ENCODE data around the gene SMS. TPM values are rescaled to one million over a fixed set of nuclear protein-coding genes. Genes with fewer than 3 reads are reported as not detected.

SMS gene
- total RNA-seq, 2 donors from 2014 or later, result 13.5 to 20.5 TPM

DNA sequence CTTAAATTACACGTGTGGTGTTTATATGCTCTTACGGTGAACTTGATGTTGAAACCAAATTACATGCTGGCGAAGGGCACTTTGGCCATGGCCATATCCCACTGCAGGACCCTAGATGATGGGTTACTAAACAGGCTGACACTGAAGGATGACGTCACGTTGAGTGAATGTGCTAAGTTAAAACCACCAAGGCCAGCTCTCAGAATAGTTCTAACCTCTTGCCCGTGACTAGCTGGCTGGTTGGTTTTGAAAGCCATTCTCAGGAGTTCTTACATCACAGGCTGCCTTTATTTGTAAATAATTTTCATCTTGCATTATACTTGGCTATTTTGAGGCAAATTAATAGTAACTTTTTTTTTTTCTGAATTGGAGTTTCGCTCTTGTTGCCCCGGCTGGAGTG lies 50.3 kb downstream of the SMS start:
- no peak for ATAC-seq
- TF ChIP-seq POLR2A (IDR thresholded peaks at IDR 0.05), result no peak
- TF ChIP-seq, protein P1, sequence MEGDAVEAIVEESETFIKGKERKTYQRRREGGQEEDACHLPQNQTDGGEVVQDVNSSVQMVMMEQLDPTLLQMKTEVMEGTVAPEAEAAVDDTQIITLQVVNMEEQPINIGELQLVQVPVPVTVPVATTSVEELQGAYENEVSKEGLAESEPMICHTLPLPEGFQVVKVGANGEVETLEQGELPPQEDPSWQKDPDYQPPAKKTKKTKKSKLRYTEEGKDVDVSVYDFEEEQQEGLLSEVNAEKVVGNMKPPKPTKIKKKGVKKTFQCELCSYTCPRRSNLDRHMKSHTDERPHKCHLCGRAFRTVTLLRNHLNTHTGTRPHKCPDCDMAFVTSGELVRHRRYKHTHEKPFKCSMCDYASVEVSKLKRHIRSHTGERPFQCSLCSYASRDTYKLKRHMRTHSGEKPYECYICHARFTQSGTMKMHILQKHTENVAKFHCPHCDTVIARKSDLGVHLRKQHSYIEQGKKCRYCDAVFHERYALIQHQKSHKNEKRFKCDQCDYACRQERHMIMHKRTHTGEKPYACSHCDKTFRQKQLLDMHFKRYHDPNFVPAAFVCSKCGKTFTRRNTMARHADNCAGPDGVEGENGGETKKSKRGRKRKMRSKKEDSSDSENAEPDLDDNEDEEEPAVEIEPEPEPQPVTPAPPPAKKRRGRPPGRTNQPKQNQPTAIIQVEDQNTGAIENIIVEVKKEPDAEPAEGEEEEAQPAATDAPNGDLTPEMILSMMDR (IDR thresholded peaks at IDR 0.05), result no peak
- WGBS, 2 donors, result 82 to 85% methylated on average over 6 to 8 of the region's 8 CpGs
- Histone ChIP-seq H3K36me3 (replicated peaks in 1 of 2; ENCODE audit: insufficient read depth in 1 of 2, low read depth in 2 of 2) (no peaks in the 10 kb centered on the region), H3K27ac (no peak overlapping the region), H3K9me3 (no peaks in the 10 kb centered on the region), H3K27me3 (no peaks in the 10 kb centered on the region), H3K4me3 (no peak overlapping the region), H3K4me1 (no peaks in the 10 kb centered on the region)
- no peak for DNase-seq
- intact Hi-C loops (cut with DNase I), result no loop called here

DNA sequence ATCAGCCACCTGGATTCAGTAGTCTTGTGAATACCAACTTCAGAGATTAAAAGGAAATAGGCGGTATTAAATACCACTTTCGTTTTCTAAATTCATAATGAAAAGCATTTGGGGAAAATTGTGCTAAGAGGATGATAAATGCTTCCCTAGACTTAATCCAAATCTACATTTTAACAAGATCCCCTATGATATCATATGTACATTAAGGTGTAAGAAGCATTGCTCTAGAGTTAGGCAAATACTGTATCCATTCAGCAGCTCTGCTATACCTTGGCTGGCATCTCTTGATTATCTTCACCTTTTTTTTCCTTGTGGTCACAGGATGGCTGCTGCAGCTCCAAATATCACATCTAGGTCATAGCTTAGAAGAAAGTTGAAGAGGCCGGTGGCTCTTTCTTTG lies 51.0 kb downstream of the SMS start:
- WGBS, 2 donors, result 87 to 92% methylated on average over 3 of the region's 3 CpGs
- intact Hi-C loops (cut with DNase I), result no loop called here
- H3K27ac ChIP-seq, result no peak overlapping the region
- H3K27me3 ChIP-seq, result no peaks in the 10 kb centered on the region
- no peaks in the 10 kb centered on the region for H3K4me1 ChIP-seq
- no peak overlapping the region for H3K4me3 ChIP-seq
- TF ChIP-seq POLR2A (IDR thresholded peaks at IDR 0.05), result no peak
- TF ChIP-seq, protein P1 (IDR thresholded peaks at IDR 0.05), result no peak
- no peaks in the 10 kb centered on the region for H3K36me3 ChIP-seq (replicated peaks in 1 of 2; ENCODE audit: insufficient read depth in 1 of 2, low read depth in 2 of 2)
- no peak for DNase-seq
- H3K9me3 ChIP-seq, result no peaks in the 10 kb centered on the region
- ATAC-seq, result no peak

DNA sequence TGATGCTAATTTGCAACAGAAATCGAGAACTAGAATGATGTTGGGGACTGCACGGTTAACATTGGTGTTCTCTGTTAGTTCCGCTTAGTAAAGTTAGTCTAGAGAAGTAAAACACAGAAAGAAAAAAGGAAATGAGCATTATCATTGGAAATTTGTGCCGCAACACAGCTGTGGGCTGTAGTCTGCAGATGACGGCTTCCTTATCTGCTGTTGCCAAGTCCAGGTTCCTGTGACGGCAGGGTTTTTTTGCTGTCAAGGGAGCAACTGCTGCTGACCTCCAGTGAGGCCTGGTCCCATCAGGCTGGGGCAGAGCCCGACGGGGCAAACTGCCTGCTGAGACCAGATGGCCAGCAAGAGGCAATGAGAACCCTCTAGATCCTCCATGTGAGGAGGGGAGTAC lies 52.8 kb downstream of the SMS start:
- no peaks in the 10 kb centered on the region for H3K36me3 ChIP-seq (replicated peaks in 1 of 2; ENCODE audit: insufficient read depth in 1 of 2, low read depth in 2 of 2)
- no peak overlapping the region for H3K4me3 ChIP-seq
- peak in 1 of 4 donors; percentile 48 for DNase-seq
- H3K27me3 ChIP-seq, result no peaks in the 10 kb centered on the region
- H3K27ac ChIP-seq, result peak overlapping the region in 1 of 4 donors; percentile 45
- WGBS, 2 donors, result 75 to 77% methylated on average over 6 to 8 of the region's 8 CpGs
- no peak for ATAC-seq
- H3K4me1 ChIP-seq, result no peaks in the 10 kb centered on the region
- intact Hi-C loops (cut with DNase I), result no loop called here
- no peaks in the 10 kb centered on the region for H3K9me3 ChIP-seq
- TF ChIP-seq, protein P1 (IDR thresholded peaks at IDR 0.05), result no peak
- no peak for TF ChIP-seq POLR2A (IDR thresholded peaks at IDR 0.05)

DNA sequence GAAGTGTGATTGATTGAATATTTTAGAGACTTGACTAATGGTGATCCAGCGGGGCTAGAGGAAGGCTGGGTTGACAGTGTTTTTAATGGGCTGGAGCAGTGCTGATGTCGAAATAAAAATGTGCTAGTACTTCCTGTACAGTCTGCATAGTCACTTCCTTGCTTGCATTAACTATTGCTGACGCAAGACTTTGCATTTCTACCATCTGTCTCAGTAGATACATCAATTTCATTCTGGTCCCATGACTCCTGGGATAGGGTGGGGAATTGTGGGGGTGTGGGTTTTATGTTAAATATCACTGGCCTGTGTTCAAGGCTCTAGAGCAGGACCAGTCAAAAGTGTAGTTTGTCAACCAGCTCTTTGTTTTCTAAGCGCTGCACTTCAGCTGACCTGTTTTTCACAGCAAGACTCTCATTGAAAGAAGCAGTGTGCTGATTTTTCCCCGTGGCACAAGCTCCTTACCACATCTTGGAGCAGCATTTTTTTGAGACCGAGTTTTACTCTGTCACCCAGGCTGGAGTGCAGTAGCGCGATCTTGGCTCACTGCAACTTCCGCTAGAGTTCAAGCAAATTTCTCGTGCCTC lies 56.5 kb downstream of the SMS start:
- DNase-seq (peak in 1 of 4 donors; percentile 39), ATAC-seq (no peak)
- Histone ChIP-seq H3K4me1 (no peaks in the 10 kb centered on the region), H3K9me3 (no peaks in the 10 kb centered on the region), H3K27ac (peak overlapping the region in 1 of 4 donors; percentile 34), H3K27me3 (no peaks in the 10 kb centered on the region), H3K4me3 (no peak overlapping the region), H3K36me3 (replicated peaks in 1 of 2; ENCODE audit: insufficient read depth in 1 of 2, low read depth in 2 of 2) (no peaks in the 10 kb centered on the region)
- intact Hi-C loops (cut with DNase I), result no loop called here
- TF ChIP-seq, protein P1 (IDR thresholded peaks at IDR 0.05), result no peak
- TF ChIP-seq POLR2A (IDR thresholded peaks at IDR 0.05), result no peak
- 78 to 82% methylated on average over 8 to 10 of the region's 10 CpGs for WGBS, 2 donors

DNA sequence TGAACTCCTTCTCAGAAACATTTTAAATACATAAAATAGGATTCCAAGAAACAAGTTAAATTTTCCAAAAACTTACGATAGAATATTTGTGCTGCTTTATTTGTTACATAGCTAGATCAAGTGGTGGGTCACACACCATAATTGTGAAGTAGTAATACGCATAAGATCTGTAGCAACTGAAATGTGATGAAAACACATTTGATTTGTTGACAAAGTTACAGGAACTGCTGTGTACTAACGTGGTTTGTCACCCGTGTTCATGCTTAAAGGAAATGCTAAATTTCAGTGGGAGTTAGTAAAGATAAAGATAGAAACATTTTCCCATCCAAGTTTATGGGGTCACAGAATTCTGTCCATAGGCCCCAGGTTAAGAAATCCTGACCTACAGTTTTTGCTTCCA lies 57.5 kb downstream of the SMS start:
- Histone ChIP-seq H3K9me3 (no peaks in the 10 kb centered on the region), H3K36me3 (replicated peaks in 1 of 2; ENCODE audit: insufficient read depth in 1 of 2, low read depth in 2 of 2) (no peaks in the 10 kb centered on the region), H3K27ac (no peak overlapping the region), H3K27me3 (no peaks in the 10 kb centered on the region), H3K4me1 (no peaks in the 10 kb centered on the region), H3K4me3 (no peak overlapping the region)
- ATAC-seq, result no peak
- DNase-seq, result no peak
- WGBS, 2 donors, result 81 to 86% methylated on average over 4 of the region's 4 CpGs
- TF ChIP-seq POLR2A (IDR thresholded peaks at IDR 0.05), result no peak
- TF ChIP-seq, protein P1 (IDR thresholded peaks at IDR 0.05), result no peak
- intact Hi-C loops (cut with DNase I), result no loop called here
